Osteocyte (in vitro differentiated cells): Measurements from ENCODE around the gene NLRP14. TPM values are rescaled to one million over a fixed set of nuclear protein-coding genes. Genes with fewer than 3 reads are reported as not detected.

Experiments used
- DNase-seq: peaks from one replicate; pipeline ENCODE4 v3.0.0; 2021; ENCODE audit warnings: mixed read lengths; ENCODE audit not compliant: unreplicated experiment; ENCODE audit errors: extremely low spot score
- H3K27ac Mint-ChIP-seq: one replicate; pipeline ENCODE4 v1.8.0; 2021; ENCODE audit warnings: mild to moderate bottlenecking, mixed read lengths; ENCODE audit not compliant: unreplicated experiment
- H3K27me3 Mint-ChIP-seq: one replicate; pipeline ENCODE4 v1.8.0; 2021; ENCODE audit warnings: mixed read lengths; ENCODE audit not compliant: unreplicated experiment
- H3K36me3 Mint-ChIP-seq: one replicate; pipeline ENCODE4 v1.8.0; 2021; ENCODE audit warnings: mixed read lengths; ENCODE audit not compliant: unreplicated experiment
- H3K4me1 Mint-ChIP-seq: one replicate; pipeline ENCODE4 v1.8.0; 2021; ENCODE audit warnings: mixed read lengths; ENCODE audit not compliant: unreplicated experiment
- H3K4me3 Mint-ChIP-seq: one replicate; pipeline ENCODE4 v1.8.0; 2021; ENCODE audit warnings: mild to moderate bottlenecking, moderate library complexity, mixed read lengths; ENCODE audit not compliant: unreplicated experiment
- H3K9me3 Mint-ChIP-seq: one replicate; pipeline ENCODE4 v1.8.0; 2021; ENCODE audit warnings: mixed read lengths; ENCODE audit not compliant: unreplicated experiment
- total RNA-seq: library from RNA; stranded (reverse); gene quantifications from 2 replicates; pipeline ENCODE4 v1.2.1, GENCODE V29; 2021
- TF ChIP-seq, protein P1 (sequence below): fragments of 200-600 bp; sonication (generic); IDR thresholded peaks from 2 replicates; pipeline ENCODE4 v1.5.0; 2021; ENCODE audit warnings: antibody characterized with exemption, mild to moderate bottlenecking, moderate library complexity

The NLRP14 gene
- total RNA-seq, 1 donor from 2014 or later, result not detected

DNA sequence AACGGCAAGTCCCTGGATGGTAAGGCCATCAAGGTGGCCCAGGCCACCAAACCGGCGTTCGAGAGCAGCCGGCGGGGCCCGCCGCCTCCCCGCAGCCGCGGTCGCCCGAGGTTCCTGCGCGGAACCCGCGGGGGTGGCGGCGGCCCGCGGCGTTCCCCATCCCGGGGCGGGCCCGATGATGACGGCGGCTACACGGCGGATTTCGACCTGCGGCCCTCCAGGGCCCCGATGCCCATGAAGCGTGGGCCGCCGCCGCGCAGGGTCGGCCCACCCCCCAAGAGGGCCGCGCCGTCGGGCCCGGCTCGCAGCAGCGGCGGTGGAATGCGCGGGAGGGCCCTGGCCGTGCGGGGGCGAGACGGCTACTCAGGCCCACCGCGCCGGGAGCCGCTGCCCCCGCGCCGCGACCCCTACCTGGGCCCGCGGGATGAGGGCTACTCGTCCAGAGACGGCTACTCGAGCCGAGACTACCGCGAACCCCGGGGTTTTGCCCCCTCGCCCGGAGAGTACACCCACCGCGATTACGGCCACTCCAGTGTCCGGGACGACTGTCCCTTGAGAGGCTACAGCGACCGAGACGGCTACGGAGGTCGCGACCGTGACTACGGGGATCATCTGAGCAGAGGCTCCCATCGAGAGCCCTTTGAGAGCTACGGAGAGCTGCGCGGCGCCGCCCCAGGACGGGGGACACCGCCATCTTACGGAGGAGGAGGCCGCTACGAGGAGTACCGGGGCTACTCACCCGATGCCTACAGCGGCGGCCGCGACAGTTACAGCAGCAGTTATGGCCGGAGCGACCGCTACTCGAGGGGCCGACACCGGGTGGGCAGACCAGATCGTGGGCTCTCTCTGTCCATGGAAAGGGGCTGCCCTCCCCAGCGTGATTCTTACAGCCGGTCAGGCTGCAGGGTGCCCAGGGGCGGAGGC is 69.3 kb downstream of the NLRP14 start:
- TF ChIP-seq, protein P1, sequence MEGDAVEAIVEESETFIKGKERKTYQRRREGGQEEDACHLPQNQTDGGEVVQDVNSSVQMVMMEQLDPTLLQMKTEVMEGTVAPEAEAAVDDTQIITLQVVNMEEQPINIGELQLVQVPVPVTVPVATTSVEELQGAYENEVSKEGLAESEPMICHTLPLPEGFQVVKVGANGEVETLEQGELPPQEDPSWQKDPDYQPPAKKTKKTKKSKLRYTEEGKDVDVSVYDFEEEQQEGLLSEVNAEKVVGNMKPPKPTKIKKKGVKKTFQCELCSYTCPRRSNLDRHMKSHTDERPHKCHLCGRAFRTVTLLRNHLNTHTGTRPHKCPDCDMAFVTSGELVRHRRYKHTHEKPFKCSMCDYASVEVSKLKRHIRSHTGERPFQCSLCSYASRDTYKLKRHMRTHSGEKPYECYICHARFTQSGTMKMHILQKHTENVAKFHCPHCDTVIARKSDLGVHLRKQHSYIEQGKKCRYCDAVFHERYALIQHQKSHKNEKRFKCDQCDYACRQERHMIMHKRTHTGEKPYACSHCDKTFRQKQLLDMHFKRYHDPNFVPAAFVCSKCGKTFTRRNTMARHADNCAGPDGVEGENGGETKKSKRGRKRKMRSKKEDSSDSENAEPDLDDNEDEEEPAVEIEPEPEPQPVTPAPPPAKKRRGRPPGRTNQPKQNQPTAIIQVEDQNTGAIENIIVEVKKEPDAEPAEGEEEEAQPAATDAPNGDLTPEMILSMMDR, result no peak
- Mint-ChIP-seq H3K36me3 (no peaks in the 10 kb centered on the region), H3K9me3 (no peaks in the 10 kb centered on the region), H3K4me3 (no peak overlapping the region), H3K4me1 (no peaks in the 10 kb centered on the region), H3K27ac (no peak overlapping the region), H3K27me3 (peaks cover 35% of the 10 kb centered on the region)
- no peak for DNase-seq

DNA sequence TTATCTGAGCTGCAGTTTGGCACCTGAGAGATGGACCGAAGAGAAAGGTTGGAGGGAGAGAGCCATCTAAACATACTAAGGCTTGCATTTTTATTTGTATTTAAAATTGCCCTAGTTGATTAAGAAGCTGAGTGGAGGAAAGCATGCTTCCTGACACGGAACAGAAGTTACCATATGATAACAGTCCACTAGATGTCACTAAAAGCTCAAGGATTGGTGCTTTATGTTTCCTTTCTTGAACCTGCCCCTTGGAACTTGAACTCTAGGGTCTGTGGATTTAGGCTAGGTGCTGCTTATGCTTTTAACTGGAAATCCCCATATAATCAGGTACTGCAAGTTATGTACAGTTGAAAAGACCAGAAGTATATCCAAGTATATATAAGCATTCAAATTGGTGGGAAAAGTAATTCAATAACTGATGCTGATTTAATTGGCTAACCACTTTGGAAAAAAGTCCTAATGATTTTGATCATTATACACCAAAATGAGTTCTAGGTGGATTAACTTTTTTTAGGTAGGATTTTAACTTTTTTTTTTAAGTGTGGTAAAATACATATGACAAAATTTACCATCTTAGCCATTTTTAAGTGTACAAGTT is 78.1 kb downstream of the NLRP14 start:
- Mint-ChIP-seq H3K4me1 (no peaks in the 10 kb centered on the region), H3K9me3 (no peaks in the 10 kb centered on the region), H3K27me3 (peaks cover 54% of the 10 kb centered on the region), H3K4me3 (no peak overlapping the region), H3K36me3 (no peaks in the 10 kb centered on the region), H3K27ac (no peak overlapping the region)
- TF ChIP-seq, protein P1, result peak; percentile 82
- DNase-seq, result no peak

DNA sequence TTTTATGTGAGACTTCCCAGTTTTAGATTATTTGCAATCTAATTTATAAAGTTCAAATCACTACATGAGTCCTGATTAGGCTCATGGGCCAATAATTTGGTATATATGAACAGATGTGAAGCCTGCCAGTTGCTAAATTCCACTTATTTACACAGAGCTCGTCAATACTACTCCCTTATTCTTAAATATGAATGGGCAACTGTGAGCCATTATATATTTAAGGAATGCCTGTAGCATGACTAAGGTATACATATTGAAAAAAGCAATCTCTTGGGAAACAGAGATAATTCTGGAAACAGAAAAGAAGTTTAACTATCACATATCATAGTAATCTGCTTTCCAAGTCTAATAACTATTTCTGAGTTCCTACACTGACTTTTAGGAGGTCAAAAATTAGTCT is 95.5 kb downstream of the NLRP14 start:
- H3K4me3 Mint-ChIP-seq, result no peak overlapping the region
- no peaks in the 10 kb centered on the region for H3K9me3 Mint-ChIP-seq
- peaks cover 13% of the 10 kb centered on the region for H3K4me1 Mint-ChIP-seq
- H3K27me3 Mint-ChIP-seq, result peaks cover 2% of the 10 kb centered on the region
- no peaks in the 10 kb centered on the region for H3K36me3 Mint-ChIP-seq
- no peak overlapping the region for H3K27ac Mint-ChIP-seq
- DNase-seq, result no peak
- TF ChIP-seq, protein P1, result no peak

DNA sequence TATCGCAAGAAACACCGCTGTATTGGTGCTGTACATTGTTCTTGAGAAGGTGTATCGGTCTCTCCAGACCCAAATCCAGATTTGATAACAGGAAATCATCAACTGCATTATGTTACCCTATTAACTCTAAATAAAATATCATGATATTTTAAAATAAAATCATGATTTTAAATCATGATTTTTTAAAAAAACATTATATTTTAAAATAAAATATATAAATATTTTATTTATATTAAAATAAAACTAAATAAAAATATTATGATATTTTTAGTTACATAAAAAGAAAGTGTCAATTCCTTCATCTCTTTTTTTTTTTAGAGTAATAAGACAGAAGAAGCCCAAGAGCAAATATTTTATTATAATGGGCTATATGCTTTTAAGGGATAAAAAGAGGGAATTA is 96.1 kb downstream of the NLRP14 start:
- Mint-ChIP-seq H3K4me1 (peaks cover 13% of the 10 kb centered on the region), H3K27me3 (peaks cover 4% of the 10 kb centered on the region), H3K36me3 (no peaks in the 10 kb centered on the region), H3K4me3 (no peak overlapping the region), H3K9me3 (no peaks in the 10 kb centered on the region), H3K27ac (no peak overlapping the region)
- no peak for DNase-seq
- TF ChIP-seq, protein P1, result no peak

Other genes with a start within 250 kb of the NLRP14 start
- 0.08 TPM in 1 of 2 replicates, not detected in the other for gene OR2AG2, start 248.5 kb upstream of the NLRP14 start, total RNA-seq
- gene OR2AG1, start 237.5 kb upstream of the NLRP14 start, total RNA-seq, result not detected in 2 replicates
- gene OR6A2, start 220.8 kb upstream of the NLRP14 start, total RNA-seq, result 0.08 TPM in 1 of 2 replicates, not detected in the other
- not detected in 2 replicates for gene OR10A5, start 174.8 kb upstream of the NLRP14 start, total RNA-seq
- gene OR10A2, start 157.4 kb upstream of the NLRP14 start, total RNA-seq, result not detected in 2 replicates
- not detected in 2 replicates for gene OR10A4, start 143.9 kb upstream of the NLRP14 start, total RNA-seq
- 0.34 TPM in 1 of 2 replicates, not detected in the other for gene OR2D2, start 128.0 kb upstream of the NLRP14 start, total RNA-seq
- not detected in 2 replicates for gene OR2D3, start 99.5 kb upstream of the NLRP14 start, total RNA-seq
- 1.8 and 2.7 TPM in 2 replicates for gene ZNF215, start 94.1 kb upstream of the NLRP14 start, total RNA-seq
- gene ZNF214, start 133 bp upstream of the NLRP14 start, total RNA-seq, result 2.3 and 2.6 TPM in 2 replicates
- not detected in 2 replicates for gene RBMXL2, start 68.5 kb downstream of the NLRP14 start, total RNA-seq
- 0.40 and 0.63 TPM in 2 replicates for gene SYT9, start 231.4 kb downstream of the NLRP14 start, total RNA-seq